ES-I3 (cell line): ENCODE measurements around the gene CHURC1.
A peak's percentile ranks its signal among the peaks of the same experiment; 100 is the strongest.

Source experiments
- H3K36me3 ChIP-seq: 2 replicates; pipeline ENCODE4 v1.6.1; 2013; ENCODE audit warnings: mild to moderate bottlenecking, low read length, control low read depth, moderate library complexity; ENCODE audit not compliant: insufficient read depth
- H3K4me1 ChIP-seq: 2 replicates; pipeline ENCODE4 v1.6.1; 2013; ENCODE audit warnings: mild to moderate bottlenecking, control low read depth, low read length; ENCODE audit not compliant: insufficient read depth
- H3K9ac ChIP-seq: 2 replicates; pipeline ENCODE4 v1.6.1; 2013; ENCODE audit warnings: low read depth, mild to moderate bottlenecking, low read length, moderate library complexity
- H3K9me3 ChIP-seq: 2 replicates; pipeline ENCODE4 v1.6.1; 2013; ENCODE audit warnings: mild to moderate bottlenecking, low read length, moderate library complexity; ENCODE audit not compliant: control insufficient read depth, insufficient read depth

CHURC1 gene

DNA sequence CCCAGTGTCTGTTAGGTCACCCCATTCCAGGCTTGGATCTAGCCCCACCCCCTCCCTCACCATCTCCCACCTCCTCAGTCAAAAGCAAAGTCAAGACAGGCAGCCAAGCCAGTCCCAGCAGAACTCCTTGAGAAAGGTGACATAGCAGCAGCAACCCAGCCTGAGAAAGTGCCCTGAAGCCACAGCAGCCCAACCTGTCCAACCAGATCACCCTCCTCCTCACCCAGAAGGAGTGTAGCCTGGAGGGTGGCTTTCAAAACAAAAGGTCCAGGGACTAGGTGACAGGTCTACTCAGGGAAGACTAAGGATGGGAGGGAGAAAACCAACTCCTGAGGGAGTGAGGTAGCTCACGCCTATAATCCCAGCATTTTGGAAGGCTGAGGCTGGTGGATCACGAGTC, 52.7 kb downstream of the CHURC1 start:
- Histone ChIP-seq H3K9ac (no peak overlapping the region), H3K9me3 (no peaks in the 10 kb centered on the region)

DNA sequence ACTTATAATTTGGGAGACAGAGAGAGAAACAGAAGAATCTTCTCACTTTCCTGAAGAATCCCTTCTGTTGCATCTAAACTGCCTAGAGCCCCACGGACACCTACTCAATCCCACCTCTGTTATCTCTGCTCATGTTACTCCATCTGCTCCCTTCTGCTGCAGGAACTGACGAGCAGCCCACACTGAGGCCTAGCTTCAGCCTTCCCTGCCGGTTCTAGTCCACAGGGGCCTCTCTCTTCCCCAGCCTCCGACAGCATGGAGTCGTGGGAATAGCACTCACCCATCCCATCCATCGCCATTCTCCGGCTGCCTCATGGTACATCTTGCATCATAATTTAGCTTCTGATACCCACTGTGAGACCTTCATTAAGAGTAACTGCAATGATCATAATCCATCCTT, 53.9 kb downstream of the CHURC1 start:
- Histone ChIP-seq H3K36me3 (no peaks in the 10 kb centered on the region), H3K4me1 (peaks cover 21% of the 10 kb centered on the region), H3K9me3 (no peaks in the 10 kb centered on the region), H3K9ac (no peak overlapping the region)

More for the DNA sequence above, 52.7 kb downstream of the CHURC1 start:
- Histone ChIP-seq H3K36me3 (no peaks in the 10 kb centered on the region), H3K4me1 (peaks cover 18% of the 10 kb centered on the region)

DNA sequence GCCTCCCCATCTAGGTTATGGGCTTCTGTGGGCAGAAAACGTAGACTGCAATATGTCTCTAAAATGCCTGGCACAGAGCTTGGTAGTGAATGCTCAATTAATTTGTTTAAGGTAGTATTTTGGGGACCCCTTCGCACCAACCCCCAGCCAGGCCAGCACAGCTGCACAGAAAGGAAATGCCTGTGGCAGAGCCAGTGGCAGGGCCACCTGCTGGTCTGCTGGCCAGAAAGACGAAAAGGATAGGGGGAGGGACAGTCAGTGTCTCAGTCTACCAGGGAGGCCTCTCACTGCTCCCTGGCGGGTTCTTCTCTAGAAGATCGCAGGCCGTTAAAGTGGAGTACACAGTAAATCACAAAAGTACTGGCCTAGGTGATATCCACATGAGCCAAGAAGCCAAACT, 54.4 kb downstream of the CHURC1 start:
- H3K36me3 ChIP-seq, result no peaks in the 10 kb centered on the region
- H3K4me1 ChIP-seq, result peaks cover 21% of the 10 kb centered on the region
- no peak overlapping the region for H3K9ac ChIP-seq
- H3K9me3 ChIP-seq, result no peaks in the 10 kb centered on the region

DNA sequence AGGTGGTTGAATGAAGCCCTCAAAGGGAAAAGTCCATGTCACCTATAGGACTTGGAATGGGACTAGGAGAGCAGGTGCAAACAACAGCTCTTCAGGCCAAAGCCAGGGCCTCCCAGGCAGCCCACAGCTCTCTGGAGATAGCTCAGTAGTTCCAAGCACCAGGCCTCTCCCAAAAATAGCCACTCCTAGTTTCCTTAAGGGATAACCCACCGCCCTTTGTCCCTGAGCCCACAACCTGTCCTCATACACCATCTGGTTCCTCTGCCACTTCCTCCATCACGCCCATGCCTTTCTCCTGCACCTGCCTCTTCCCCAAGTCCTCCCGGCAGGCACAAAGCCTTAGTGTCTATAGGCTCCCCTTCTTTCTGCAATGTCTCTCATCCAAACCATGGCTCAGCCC, 55.8 kb downstream of the CHURC1 start:
- H3K36me3 ChIP-seq, result no peaks in the 10 kb centered on the region
- no peaks in the 10 kb centered on the region for H3K9me3 ChIP-seq
- H3K9ac ChIP-seq, result no peak overlapping the region
- peaks cover 24% of the 10 kb centered on the region for H3K4me1 ChIP-seq

DNA sequence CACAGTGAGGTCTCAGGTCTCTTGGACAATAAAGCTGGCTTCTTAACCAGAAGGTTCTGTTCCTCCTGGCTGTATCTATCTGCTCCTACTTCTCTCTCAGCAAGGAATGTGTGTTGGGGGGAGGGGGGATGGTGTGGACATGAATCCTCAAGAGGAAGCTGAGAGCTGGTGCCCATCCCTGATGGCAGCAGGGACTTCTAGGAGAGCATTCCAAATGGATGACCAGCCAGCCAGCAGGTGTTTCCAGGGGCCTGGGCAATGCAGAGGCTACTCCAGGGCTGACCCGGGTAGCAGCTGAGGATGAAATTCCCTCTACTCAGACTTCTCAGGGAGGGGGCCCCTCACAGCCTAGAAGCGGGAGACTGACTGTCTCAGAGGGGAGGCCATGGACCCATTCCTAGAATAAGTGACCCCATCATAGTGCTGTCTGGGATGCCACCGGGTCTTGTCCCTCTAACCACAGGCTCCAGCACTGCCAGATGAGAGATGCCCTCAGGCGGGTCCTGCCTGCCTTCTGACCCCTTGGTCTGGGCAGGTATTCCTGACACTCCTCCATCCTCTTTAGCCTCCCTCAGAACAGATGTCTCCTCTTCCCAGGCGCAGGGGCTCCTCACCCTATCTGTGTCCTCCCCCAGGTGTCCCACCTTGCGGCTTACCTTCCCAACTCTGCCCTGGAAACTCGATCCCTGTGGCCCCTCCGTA, 56.7 kb downstream of the CHURC1 start:
- Histone ChIP-seq H3K9me3 (no peaks in the 10 kb centered on the region), H3K9ac (peak overlapping the region; percentile 75; the same call in 1 of the 2 replicates), H3K36me3 (no peaks in the 10 kb centered on the region), H3K4me1 (peaks cover 25% of the 10 kb centered on the region)

DNA sequence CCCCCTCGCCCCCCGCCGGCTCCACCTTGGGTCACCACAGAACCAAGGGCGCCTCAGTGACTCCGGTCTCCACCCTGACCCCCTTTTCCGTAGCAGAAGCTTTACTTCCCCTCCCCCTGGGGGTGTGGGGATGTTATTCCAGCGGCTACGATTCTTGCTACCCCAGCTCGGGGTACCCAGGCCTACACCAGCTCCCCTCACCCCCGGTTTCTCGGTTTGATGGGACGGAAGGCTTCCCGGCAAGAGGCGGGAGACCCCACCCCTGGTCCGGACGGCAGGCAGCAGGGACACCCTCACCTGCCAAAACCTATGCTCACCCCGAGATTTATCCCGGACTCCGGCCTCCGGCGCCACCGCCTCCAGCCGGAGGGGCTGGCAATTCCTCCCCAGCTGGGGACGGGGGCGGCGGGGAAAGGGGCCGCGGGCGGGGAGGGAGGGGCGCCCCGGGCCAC, 57.3 kb downstream of the CHURC1 start:
- H3K36me3 ChIP-seq, result no peaks in the 10 kb centered on the region

DNA sequence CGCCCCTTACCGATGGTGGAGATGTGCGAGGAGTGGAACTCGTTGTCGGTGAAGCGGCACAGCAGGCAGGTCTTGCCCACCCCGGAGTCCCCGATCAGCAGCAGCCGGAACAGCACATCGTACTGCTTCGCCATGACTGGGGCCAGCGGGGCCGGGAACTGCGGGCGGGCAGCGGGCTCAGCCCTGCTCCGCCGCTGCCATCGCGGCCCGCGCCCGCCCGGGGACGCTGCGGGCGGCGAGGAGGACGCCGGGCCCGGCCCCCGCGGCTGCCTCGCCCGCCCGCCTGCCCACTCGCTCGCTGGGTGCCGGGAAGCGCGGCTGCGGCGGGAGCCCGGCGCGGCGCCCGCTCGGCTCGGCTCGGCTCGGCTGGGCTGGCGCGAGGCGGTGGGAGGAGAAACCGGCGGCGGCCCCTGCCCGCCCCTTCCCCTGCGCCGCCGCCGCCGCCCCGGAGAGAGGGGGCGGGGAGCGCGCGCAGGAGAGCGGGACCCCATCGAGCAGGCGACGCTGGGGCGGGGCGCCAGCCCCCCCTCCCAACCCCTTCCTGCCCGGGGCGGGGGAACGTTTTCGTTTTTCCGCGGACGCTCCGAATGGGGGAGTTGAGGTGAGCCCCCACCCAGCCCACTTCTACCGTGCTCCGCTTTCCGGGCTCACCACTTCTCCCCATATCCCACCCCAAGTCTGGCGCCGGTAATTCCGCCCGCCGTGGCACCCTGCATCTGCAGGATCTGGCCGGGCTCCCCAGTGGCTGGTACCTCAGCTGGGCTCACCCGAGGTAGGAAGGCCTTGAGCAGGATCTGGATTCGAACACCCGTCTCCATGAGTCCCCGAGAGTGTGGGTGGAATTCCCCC, 57.9 kb downstream of the CHURC1 start, which contains the start of gene RAB15:
TSS of gene RAB15 (minus strand) at position 394 of the 849 bp plus-strand sequence. CDS start at position 134, 260 bp downstream.
- H3K4me1 ChIP-seq, result peaks cover 31% of the 10 kb centered on the region
- H3K9ac ChIP-seq, result peak within 1 kb of the TSS; percentile 75
- no peaks in the 10 kb centered on the region for H3K36me3 ChIP-seq
- H3K9me3 ChIP-seq, result no peaks in the 10 kb centered on the region

More for the DNA sequence above, 57.3 kb downstream of the CHURC1 start:
- Histone ChIP-seq H3K9me3 (no peaks in the 10 kb centered on the region), H3K9ac (peak overlapping the region; percentile 75; the same call in 1 of the 2 replicates), H3K4me1 (peaks cover 26% of the 10 kb centered on the region)

DNA sequence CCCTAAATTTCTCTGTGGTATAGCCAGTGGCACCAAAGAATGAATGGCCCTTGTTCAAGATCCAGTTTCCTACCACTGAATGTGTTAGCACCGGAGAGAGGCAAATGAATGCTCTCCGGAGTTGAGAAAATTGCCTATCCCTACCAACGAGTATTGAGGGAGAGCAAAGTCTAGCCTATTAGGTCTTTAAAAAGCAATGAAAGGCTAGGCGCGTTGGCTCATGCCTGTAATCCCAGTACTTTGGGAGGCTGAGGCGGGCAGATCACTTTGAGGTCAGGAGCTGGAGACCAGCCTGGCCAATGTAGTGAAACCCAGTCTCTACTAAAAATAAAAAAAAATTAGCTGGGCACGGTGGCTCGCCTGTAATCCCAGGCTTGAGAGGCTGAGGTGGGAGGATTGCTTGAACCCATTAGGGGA, 58.8 kb downstream of the CHURC1 start:
- H3K4me1 ChIP-seq, result peaks cover 32% of the 10 kb centered on the region
- H3K9me3 ChIP-seq, result no peaks in the 10 kb centered on the region
- peak overlapping the region; percentile 75 for H3K9ac ChIP-seq
- H3K36me3 ChIP-seq, result no peaks in the 10 kb centered on the region

DNA sequence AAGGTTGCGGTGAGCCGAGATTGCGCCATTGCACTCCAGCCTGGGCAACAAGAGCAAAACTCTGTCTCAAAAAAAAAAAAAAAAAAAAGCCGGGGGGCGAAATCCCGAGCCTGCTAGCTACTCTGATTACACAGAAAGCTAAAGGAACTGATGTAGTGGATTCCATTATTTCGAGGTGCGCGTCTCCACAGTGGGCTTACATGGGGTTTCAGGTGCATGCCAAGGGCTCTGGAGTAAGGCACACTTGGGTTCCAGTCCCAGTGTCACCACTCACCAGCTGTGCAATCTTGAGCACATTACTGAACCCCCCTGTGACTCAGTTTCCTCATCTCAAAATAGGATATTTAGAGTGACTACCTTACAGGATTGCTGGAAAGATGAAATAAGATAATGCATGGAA, 59.6 kb downstream of the CHURC1 start:
- H3K36me3 ChIP-seq, result no peaks in the 10 kb centered on the region
- H3K9ac ChIP-seq, result no peak overlapping the region
- H3K9me3 ChIP-seq, result no peaks in the 10 kb centered on the region
- peaks cover 30% of the 10 kb centered on the region for H3K4me1 ChIP-seq

DNA sequence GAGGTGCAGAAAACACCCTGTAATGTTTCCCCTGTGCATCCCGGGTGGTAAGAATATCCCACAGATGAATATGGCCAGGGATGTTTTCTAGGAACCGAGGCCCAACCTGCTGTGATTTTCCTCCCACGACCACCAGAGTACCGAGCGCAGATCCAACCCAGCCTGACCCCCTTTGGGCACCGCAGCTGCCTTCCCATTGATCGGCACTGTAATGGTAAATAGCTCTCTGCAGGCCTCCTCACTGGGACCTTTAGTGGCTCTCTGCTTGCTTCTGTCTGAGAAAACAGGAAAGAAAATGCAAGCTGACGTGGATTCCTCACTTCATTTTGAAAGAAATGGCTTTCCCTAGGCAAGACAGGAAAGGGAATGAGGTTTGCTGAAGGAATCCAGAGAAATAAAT, 60.3 kb downstream of the CHURC1 start:
- Histone ChIP-seq H3K4me1 (peaks cover 29% of the 10 kb centered on the region), H3K9me3 (no peaks in the 10 kb centered on the region), H3K36me3 (no peaks in the 10 kb centered on the region), H3K9ac (no peak overlapping the region)

DNA sequence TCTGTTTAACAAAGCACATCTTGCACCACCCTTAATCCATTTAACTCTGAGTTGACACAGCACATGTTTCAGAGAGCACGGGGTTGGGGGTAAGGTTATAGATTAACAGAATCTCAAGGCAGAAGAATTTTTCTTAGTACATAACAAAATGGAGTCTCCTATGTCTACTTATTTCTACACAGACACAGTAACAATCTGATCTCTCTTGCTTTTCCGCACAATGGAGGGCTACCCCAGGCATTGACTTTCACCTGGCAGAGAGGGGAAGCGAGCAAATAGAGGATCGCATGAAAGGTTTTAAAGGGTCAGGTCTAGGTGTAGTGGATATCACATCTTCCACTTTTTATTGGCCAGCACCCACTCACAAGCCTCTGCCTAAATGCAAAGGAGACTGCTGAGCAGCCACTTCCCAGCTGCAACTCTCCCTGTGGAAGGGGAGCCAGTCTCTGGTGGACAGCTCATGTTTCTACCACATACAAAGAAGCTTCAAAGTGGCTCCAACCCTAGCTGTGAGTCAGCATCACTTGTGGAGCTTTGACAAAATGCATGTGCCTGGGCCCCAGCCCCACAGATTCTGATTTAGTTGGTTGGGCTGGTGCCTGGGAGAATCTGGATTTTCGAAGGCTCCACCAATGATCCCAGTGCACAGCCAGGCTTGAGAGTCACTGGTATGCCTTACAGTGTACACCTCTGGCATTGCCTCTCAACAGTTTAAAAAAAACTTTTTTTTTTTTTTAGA, 65.2 kb downstream of the CHURC1 start:
- H3K36me3 ChIP-seq, result no peaks in the 10 kb centered on the region
- H3K9ac ChIP-seq, result no peak overlapping the region

DNA sequence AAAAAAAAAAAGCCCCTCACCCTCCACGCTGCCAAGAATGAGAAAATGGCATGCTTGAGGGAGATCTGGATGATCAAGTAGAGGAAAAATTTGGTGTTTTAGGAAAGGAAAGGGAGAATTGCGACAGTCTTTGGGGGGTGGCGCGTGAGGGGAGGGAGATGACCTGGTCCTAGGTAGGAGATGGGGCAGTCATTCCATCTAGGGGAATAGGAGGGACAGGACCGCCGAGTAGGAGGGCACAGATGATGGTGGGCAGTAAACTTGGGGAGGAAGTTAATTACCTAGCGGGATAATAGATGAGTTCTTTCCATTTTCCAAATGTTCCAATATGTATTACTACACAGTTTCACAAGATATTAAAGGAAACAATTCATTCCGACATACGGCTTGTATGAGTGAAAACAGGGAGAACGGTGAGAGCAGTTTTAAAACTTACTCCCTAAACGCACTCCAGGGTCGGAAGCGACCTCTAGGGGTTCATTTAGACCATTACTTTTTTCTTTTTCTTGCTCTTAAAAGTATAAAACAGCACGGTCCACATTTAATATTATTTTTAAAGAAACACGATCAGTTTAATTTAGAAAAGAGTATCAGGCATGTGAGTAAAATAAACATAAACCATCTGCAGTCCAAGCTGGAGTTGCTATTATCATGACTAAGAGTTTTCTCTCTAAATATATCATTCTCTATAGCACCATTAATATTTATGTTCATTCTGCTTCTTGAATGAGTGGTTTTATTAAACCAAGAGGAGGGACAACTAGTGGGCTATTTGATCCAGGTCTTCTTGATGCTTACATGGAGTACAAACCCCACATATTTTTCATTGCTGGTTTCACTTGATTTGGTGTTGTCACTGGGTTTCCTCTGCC, 69.4 kb downstream of the CHURC1 start:
- H3K9ac ChIP-seq, result peak overlapping the region; percentile 53
- no peaks in the 10 kb centered on the region for H3K36me3 ChIP-seq
- H3K9me3 ChIP-seq, result no peaks in the 10 kb centered on the region
- peaks cover 8% of the 10 kb centered on the region for H3K4me1 ChIP-seq

More for the DNA sequence above, 65.2 kb downstream of the CHURC1 start:
- Histone ChIP-seq H3K4me1 (peaks cover 24% of the 10 kb centered on the region), H3K9me3 (no peaks in the 10 kb centered on the region)
